ENCODE results near the gene NCF4.

NCF4 gene

GRCh38 chr22:36899498-36899897 lies 38.7 kb downstream of the NCF4 start:
- no peak for DNase-seq

GRCh38 chr22:36900225-36900624 lies 39.4 kb downstream of the NCF4 start:
- no peak for DNase-seq

GRCh38 chr22:36900880-36901279 lies 40.1 kb downstream of the NCF4 start:
- no peak for DNase-seq

- no peak for DNase-seq
Observed at GRCh38 chr22:36901411-36902142, 40.8 kb downstream of the NCF4 start.

GRCh38 chr22:36902143-36902926 lies 41.5 kb downstream of the NCF4 start:
- no peak for DNase-seq

GRCh38 chr22:36904260-36904880 lies 43.6 kb downstream of the NCF4 start:
- DNase-seq = no peak

GRCh38 chr22:36907253-36908195 lies 46.7 kb downstream of the NCF4 start:
- DNase-seq = no peak

- no peak for DNase-seq
Observed at GRCh38 chr22:36910461-36910860, 49.7 kb downstream of the NCF4 start.

GRCh38 chr22:36911887-36912661 lies 51.3 kb downstream of the NCF4 start:
- DNase-seq = no peak

- DNase-seq = no peak
Observed at GRCh38 chr22:36912694-36913426, 52.1 kb downstream of the NCF4 start.

- DNase-seq = no peak
Observed at GRCh38 chr22:36913427-36914389, 52.9 kb downstream of the NCF4 start, which contains the start of gene CSF2RB. CSF2RB (plus strand) TSS chr22:36913628; CDS start chr22:36922208, 8,580 bp downstream.

- no peak for DNase-seq
Observed at GRCh38 chr22:36914390-36914752, 53.6 kb downstream of the NCF4 start.

GRCh38 chr22:36916034-36916433 lies 55.2 kb downstream of the NCF4 start:
- no peak for DNase-seq

GRCh38 chr22:36918586-36919284 lies 57.9 kb downstream of the NCF4 start:
- no peak for DNase-seq

GRCh38 chr22:36921309-36922104 lies 60.7 kb downstream of the NCF4 start:
- no peak for DNase-seq

GRCh38 chr22:36922105-36922608 lies 61.4 kb downstream of the NCF4 start:
- DNase-seq = no peak

GRCh38 chr22:36922711-36923110 lies 61.9 kb downstream of the NCF4 start:
- DNase-seq = no peak

GRCh38 chr22:36923131-36923788 lies 62.5 kb downstream of the NCF4 start:
- DNase-seq = no peak
